ENCODE data around the gene MLKL.
A peak's percentile ranks its signal among the peaks of the same experiment; 100 is the strongest.

The MLKL gene

DNA sequence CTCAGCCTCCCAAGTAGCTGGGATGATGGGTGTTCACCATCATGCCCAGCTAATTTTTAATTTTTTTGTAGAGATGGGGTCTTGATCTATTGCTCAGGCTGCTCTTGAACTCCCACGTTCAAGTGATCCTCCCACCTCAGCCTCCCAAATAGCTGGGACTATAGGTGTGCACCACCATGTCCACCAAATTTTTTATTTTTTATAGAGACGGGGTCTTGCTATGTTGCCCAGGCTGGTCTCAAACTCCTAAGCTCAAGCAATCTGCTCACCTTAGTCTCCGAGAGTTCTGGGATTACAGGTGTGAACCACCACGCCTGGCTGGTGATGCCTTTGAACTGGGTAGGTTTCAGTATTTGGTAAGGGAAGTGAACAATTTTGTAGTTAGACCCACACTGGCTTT, 43.9 kb upstream of the MLKL start:
- no peaks in the 10 kb centered on the region for H3K9me3 ChIP-seq (ENCODE audit: control extremely low read depth in 1 of 5, control insufficient read depth in 4 of 5, insufficient read depth in 2 of 5, low read depth in 1 of 5, low read length in 4 of 5)
- no peak overlapping the region for H3K27ac ChIP-seq (ENCODE audit: insufficient read depth in 1 of 2, low read depth in 1 of 2, low read length in 2 of 2, poor library complexity in 1 of 2, severe bottlenecking in 2 of 2)
- peaks cover 0 to 8% (median 2%) of the 10 kb centered on the region in 4 experiments for H3K4me1 ChIP-seq (ENCODE audit: control extremely low read depth in 1 of 4, control insufficient read depth in 4 of 4, insufficient read depth in 4 of 4, low read length in 3 of 4)
- CTCF ChIA-PET, result no interaction called here
- H3K36me3 ChIP-seq (ENCODE audit: control insufficient read depth in 4 of 4, insufficient read depth in 4 of 4, low read length in 3 of 4), result no peaks in the 10 kb centered on the region
- H3K27me3 ChIP-seq (replicated peaks in 2 of 5; ENCODE audit: control insufficient read depth in 4 of 5, insufficient read depth in 5 of 5, low read length in 4 of 5), result no peaks in the 10 kb centered on the region
- H3K4me3 ChIP-seq (ENCODE audit: control insufficient read depth in 1 of 7, extremely low read depth in 1 of 7, insufficient read depth in 4 of 7, low read depth in 2 of 7, low read length in 6 of 7), result no peak overlapping the region
- DNase-seq, result no peak
- POLR2A ChIA-PET, result no interaction called here
- WGBS (ENCODE audit: insufficient coverage), result 93% methylated on average over 3 of the region's 4 CpGs

DNA sequence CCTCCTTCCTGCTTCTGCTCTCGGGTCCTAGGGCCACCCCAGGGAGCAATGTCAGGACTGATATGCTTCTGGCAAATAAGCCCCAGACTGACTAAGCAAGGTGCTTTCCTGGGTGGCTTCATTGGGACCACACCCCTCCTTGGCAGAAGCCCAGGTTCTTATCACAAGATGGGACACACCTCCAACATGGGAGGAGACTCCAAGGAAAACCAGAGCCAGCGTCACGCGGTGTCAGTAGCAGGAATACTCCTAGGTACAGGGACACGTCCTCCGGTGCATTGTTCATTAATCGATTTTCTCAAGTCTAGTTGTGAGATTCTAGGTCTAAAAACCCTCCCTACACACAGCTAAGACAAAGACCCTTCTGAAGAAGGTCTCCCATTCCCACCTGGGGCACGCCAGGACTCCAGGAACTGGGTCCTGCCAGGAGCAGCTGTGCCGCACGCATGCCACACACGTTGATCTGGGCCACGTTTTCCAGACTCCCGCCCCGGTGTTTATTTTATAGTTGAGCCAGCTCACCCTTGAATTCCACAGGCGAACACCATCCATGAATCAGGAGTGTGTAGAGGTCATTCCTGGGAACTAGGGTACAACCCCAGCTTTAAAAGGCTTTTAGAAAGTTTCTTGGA, 43.1 kb upstream of the MLKL start:
- CTCF ChIA-PET, result interaction anchor here (0.9 kb wide), 1 partner anchor 17 kb away, joined by 4 read pairs; no protein-coding TSS in a partner anchor
- 89% methylated on average over 12 of the region's 15 CpGs for WGBS (ENCODE audit: insufficient coverage)
- Histone ChIP-seq H3K4me3 (ENCODE audit: control insufficient read depth in 1 of 7, extremely low read depth in 1 of 7, insufficient read depth in 4 of 7, low read depth in 2 of 7, low read length in 6 of 7) (no peak overlapping the region), H3K27me3 (replicated peaks in 2 of 5; ENCODE audit: control insufficient read depth in 4 of 5, insufficient read depth in 5 of 5, low read length in 4 of 5) (no peaks in the 10 kb centered on the region), H3K9me3 (ENCODE audit: control extremely low read depth in 1 of 5, control insufficient read depth in 4 of 5, insufficient read depth in 2 of 5, low read depth in 1 of 5, low read length in 4 of 5) (no peaks in the 10 kb centered on the region), H3K4me1 (ENCODE audit: control extremely low read depth in 1 of 4, control insufficient read depth in 4 of 4, insufficient read depth in 4 of 4, low read length in 3 of 4) (peaks cover 0 to 8% (median 2%) of the 10 kb centered on the region in 4 experiments), H3K36me3 (ENCODE audit: control insufficient read depth in 4 of 4, insufficient read depth in 4 of 4, low read length in 3 of 4) (no peaks in the 10 kb centered on the region), H3K27ac (ENCODE audit: insufficient read depth in 1 of 2, low read depth in 1 of 2, low read length in 2 of 2, poor library complexity in 1 of 2, severe bottlenecking in 2 of 2) (no peak overlapping the region)
- DNase-seq, result no peak
- POLR2A ChIA-PET, result no interaction called here

DNA sequence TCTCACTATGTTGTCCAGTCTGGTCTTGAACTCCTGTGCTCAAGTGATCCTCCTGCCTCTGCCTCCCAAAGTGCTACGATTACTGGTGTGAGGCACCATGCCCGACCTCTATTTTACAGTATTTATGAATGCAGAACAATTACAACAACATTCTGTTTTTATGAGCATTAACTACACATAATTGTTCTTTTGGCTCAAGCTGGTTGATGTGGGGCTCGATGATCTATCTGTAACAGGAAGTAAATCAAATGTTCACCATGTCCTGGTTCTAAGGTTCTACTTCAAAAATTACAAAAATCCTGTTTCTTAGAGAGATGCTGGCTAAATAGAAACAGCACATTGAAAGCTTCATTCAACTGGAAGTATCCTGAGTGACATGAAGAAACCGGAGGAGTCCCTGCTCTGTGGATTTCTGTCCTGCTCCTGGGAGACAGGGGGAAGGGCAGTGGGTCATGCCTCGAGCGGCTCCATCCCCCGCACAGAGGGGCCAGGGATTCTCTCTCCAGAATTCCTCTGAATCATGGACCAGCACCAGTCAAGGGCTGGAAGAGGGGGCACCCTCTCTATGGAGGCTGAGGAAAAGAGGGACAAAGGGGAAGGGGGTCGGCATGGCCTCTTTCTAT, 42.5 kb upstream of the MLKL start:
- Histone ChIP-seq H3K9me3 (ENCODE audit: control extremely low read depth in 1 of 5, control insufficient read depth in 4 of 5, insufficient read depth in 2 of 5, low read depth in 1 of 5, low read length in 4 of 5) (no peaks in the 10 kb centered on the region), H3K4me1 (ENCODE audit: control extremely low read depth in 1 of 4, control insufficient read depth in 4 of 4, insufficient read depth in 4 of 4, low read length in 3 of 4) (peaks cover 0 to 11% (median 5%) of the 10 kb centered on the region in 4 experiments), H3K36me3 (ENCODE audit: control insufficient read depth in 4 of 4, insufficient read depth in 4 of 4, low read length in 3 of 4) (no peaks in the 10 kb centered on the region), H3K27ac (ENCODE audit: insufficient read depth in 1 of 2, low read depth in 1 of 2, low read length in 2 of 2, poor library complexity in 1 of 2, severe bottlenecking in 2 of 2) (no peak overlapping the region), H3K27me3 (replicated peaks in 2 of 5; ENCODE audit: control insufficient read depth in 4 of 5, insufficient read depth in 5 of 5, low read length in 4 of 5) (no peaks in the 10 kb centered on the region), H3K4me3 (ENCODE audit: control insufficient read depth in 1 of 7, extremely low read depth in 1 of 7, insufficient read depth in 4 of 7, low read depth in 2 of 7, low read length in 6 of 7) (no peak overlapping the region)
- WGBS (ENCODE audit: insufficient coverage), result 60% methylated on average over 2 of the region's 8 CpGs
- ChIA-PET POLR2A (interaction anchor here (0.7 kb wide), 1 partner anchor 31 kb away, joined by 5 read pairs; the partner anchor contains the start of gene FA2H), CTCF (interaction anchor here (0.8 to 1.4 kb wide), 3 partner anchors 16 to 35 kb away, joined by 3 to 4 read pairs (median 4); partner anchors contain the start of gene FA2H)
- no peak for DNase-seq

DNA sequence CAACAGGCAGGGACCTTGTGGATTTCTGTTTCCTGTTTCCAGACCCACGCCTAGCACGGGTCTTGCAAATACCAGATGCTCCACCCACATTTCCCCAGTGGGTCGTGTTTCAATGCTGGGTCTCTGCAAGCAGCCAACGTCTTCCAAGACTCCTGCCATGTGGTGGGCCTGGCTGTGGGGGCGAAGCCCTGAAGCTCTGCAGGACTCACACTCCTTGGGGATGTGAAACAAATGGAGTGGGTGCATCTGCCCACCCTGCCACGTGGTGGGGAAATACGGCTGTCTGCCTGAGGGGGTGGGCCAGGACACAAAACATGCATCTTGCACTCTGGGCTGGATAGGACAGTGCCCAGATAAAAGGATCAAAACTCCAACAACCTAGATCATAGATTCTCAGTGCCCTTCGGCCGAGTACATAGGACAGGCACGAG, 41.4 kb upstream of the MLKL start:
- peaks cover 0 to 18% (median 9%) of the 10 kb centered on the region in 4 experiments for H3K4me1 ChIP-seq (ENCODE audit: control extremely low read depth in 1 of 4, control insufficient read depth in 4 of 4, insufficient read depth in 4 of 4, low read length in 3 of 4)
- no peaks in the 10 kb centered on the region for H3K36me3 ChIP-seq (ENCODE audit: control insufficient read depth in 4 of 4, insufficient read depth in 4 of 4, low read length in 3 of 4)
- H3K9me3 ChIP-seq (ENCODE audit: control extremely low read depth in 1 of 5, control insufficient read depth in 4 of 5, insufficient read depth in 2 of 5, low read depth in 1 of 5, low read length in 4 of 5), result no peaks in the 10 kb centered on the region
- POLR2A ChIA-PET, result no interaction called here
- CTCF ChIA-PET, result interaction anchor here (0.6 to 1.4 kb wide), 2 partner anchors 13 to 32 kb away, joined by 3 to 4 read pairs; partner anchors contain the start of gene FA2H
- H3K27me3 ChIP-seq (replicated peaks in 2 of 5; ENCODE audit: control insufficient read depth in 4 of 5, insufficient read depth in 5 of 5, low read length in 4 of 5), result no peaks in the 10 kb centered on the region
- peak in 2 of 3 donors; percentile 13 to 18 for DNase-seq
- no peak overlapping the region for H3K4me3 ChIP-seq (ENCODE audit: control insufficient read depth in 1 of 7, extremely low read depth in 1 of 7, insufficient read depth in 4 of 7, low read depth in 2 of 7, low read length in 6 of 7)
- no peak overlapping the region for H3K27ac ChIP-seq (ENCODE audit: insufficient read depth in 1 of 2, low read depth in 1 of 2, low read length in 2 of 2, poor library complexity in 1 of 2, severe bottlenecking in 2 of 2)
- WGBS (ENCODE audit: insufficient coverage), result 57% methylated on average over 9 of the region's 10 CpGs

DNA sequence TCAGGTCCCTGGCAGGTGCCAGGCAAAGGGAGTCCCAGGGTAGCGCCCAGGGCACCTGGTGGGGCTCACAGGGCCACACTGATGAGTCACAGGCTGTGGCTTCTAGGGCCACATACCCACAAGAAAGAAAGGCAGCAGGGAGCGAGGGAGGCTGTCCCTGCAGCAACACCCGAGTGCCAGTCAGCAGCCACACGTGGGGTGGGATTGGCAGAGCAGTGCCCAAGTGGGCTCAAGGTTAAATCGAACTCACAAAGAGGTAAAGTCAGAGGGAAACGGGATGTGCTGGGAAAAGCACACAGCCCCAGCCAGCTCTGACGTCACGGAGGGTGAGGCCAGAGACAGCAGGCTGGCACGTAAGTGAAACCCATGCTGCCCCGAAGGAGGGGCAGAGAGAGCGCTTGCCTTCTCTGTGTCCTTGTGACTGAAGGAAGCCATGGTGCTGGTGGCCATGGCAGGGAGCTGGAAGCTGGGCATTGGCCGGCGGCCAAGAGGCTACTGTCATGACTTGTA, 40.2 kb upstream of the MLKL start:
- ChIA-PET CTCF (no interaction called here), POLR2A (interaction anchor here (0.6 kb wide), 1 partner anchor 26 kb away, joined by 8 read pairs; no protein-coding TSS in a partner anchor)
- H3K4me1 ChIP-seq (ENCODE audit: control extremely low read depth in 1 of 4, control insufficient read depth in 4 of 4, insufficient read depth in 4 of 4, low read length in 3 of 4), result peaks cover 0 to 28% (median 16%) of the 10 kb centered on the region in 4 experiments
- H3K27me3 ChIP-seq (replicated peaks in 2 of 5; ENCODE audit: control insufficient read depth in 4 of 5, insufficient read depth in 5 of 5, low read length in 4 of 5), result no peaks in the 10 kb centered on the region
- DNase-seq, result peak in 2 of 3 donors; percentile 17 to 21
- no peak overlapping the region for H3K4me3 ChIP-seq (ENCODE audit: control insufficient read depth in 1 of 7, extremely low read depth in 1 of 7, insufficient read depth in 4 of 7, low read depth in 2 of 7, low read length in 6 of 7)
- no peaks in the 10 kb centered on the region for H3K36me3 ChIP-seq (ENCODE audit: control insufficient read depth in 4 of 4, insufficient read depth in 4 of 4, low read length in 3 of 4)
- 96% methylated on average over 13 of the region's 13 CpGs for WGBS (ENCODE audit: insufficient coverage)
- no peaks in the 10 kb centered on the region for H3K9me3 ChIP-seq (ENCODE audit: control extremely low read depth in 1 of 5, control insufficient read depth in 4 of 5, insufficient read depth in 2 of 5, low read depth in 1 of 5, low read length in 4 of 5)
- no peak overlapping the region for H3K27ac ChIP-seq (ENCODE audit: insufficient read depth in 1 of 2, low read depth in 1 of 2, low read length in 2 of 2, poor library complexity in 1 of 2, severe bottlenecking in 2 of 2)

DNA sequence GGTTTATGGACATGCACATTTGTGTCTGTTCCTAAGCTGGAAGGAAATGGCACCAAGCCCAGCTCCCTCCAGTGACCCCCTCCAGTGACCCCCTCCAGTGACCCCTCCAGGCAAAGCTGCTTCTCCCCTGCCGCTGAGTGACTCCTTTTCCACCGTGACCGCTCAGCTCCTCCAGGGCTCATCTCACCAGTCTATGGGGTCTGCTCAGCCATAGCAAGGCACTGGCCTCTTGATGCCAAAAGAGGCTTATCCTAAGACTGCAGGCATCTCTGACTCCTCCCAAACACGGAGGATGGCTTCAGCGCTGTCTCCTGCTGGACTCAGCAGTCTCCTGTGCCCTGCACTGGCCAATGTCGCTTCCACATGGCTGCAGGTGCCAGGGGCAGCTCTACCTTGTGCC, 38.6 kb upstream of the MLKL start:
- CTCF ChIA-PET, result interaction anchor here (1.0 to 2.1 kb wide), 3 partner anchors 9 to 123 kb away, joined by 3 to 9 read pairs (median 4); no protein-coding TSS in a partner anchor
- Histone ChIP-seq H3K27ac (ENCODE audit: insufficient read depth in 1 of 2, low read depth in 1 of 2, low read length in 2 of 2, poor library complexity in 1 of 2, severe bottlenecking in 2 of 2) (no peak overlapping the region), H3K36me3 (ENCODE audit: control insufficient read depth in 4 of 4, insufficient read depth in 4 of 4, low read length in 3 of 4) (no peaks in the 10 kb centered on the region), H3K27me3 (replicated peaks in 2 of 5; ENCODE audit: control insufficient read depth in 4 of 5, insufficient read depth in 5 of 5, low read length in 4 of 5) (no peaks in the 10 kb centered on the region), H3K4me1 (ENCODE audit: control extremely low read depth in 1 of 4, control insufficient read depth in 4 of 4, insufficient read depth in 4 of 4, low read length in 3 of 4) (peaks cover 0 to 28% (median 16%) of the 10 kb centered on the region in 4 experiments), H3K4me3 (ENCODE audit: control insufficient read depth in 1 of 7, extremely low read depth in 1 of 7, insufficient read depth in 4 of 7, low read depth in 2 of 7, low read length in 6 of 7) (no peak overlapping the region), H3K9me3 (ENCODE audit: control extremely low read depth in 1 of 5, control insufficient read depth in 4 of 5, insufficient read depth in 2 of 5, low read depth in 1 of 5, low read length in 4 of 5) (no peaks in the 10 kb centered on the region)
- no peak for DNase-seq
- WGBS (ENCODE audit: insufficient coverage), result 97% methylated on average over 6 of the region's 6 CpGs
- POLR2A ChIA-PET, result no interaction called here

DNA sequence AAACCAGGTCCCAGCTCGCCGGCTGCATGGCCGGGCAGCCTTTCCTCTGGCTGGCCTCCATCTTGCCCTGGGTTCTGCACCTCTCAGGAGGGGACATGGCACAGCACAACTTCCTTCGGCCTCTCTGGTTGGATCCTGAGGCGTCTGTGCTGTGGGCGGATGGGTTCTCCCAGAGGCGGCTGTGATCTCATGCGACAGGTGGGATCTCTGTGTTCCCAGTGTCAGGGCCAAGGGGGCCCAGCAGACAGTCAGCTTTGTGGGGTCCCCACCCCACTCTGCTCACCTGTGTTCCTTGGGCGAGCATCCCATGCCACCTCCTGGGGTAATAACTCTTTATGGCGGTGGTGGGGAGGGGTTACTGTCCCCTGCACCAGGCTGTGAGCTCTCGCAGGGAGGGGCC, 38.2 kb upstream of the MLKL start:
- Histone ChIP-seq H3K9me3 (ENCODE audit: control extremely low read depth in 1 of 5, control insufficient read depth in 4 of 5, insufficient read depth in 2 of 5, low read depth in 1 of 5, low read length in 4 of 5) (no peaks in the 10 kb centered on the region), H3K36me3 (ENCODE audit: control insufficient read depth in 4 of 4, insufficient read depth in 4 of 4, low read length in 3 of 4) (no peaks in the 10 kb centered on the region), H3K4me3 (ENCODE audit: control insufficient read depth in 1 of 7, extremely low read depth in 1 of 7, insufficient read depth in 4 of 7, low read depth in 2 of 7, low read length in 6 of 7) (no peak overlapping the region), H3K27ac (ENCODE audit: insufficient read depth in 1 of 2, low read depth in 1 of 2, low read length in 2 of 2, poor library complexity in 1 of 2, severe bottlenecking in 2 of 2) (no peak overlapping the region), H3K4me1 (ENCODE audit: control extremely low read depth in 1 of 4, control insufficient read depth in 4 of 4, insufficient read depth in 4 of 4, low read length in 3 of 4) (peaks cover 0 to 28% (median 16%) of the 10 kb centered on the region in 4 experiments), H3K27me3 (replicated peaks in 2 of 5; ENCODE audit: control insufficient read depth in 4 of 5, insufficient read depth in 5 of 5, low read length in 4 of 5) (no peaks in the 10 kb centered on the region)
- no peak for DNase-seq
- ChIA-PET POLR2A (no interaction called here), CTCF (interaction anchor here (1.0 to 2.1 kb wide), 3 partner anchors 9 to 124 kb away, joined by 3 to 9 read pairs (median 4); no protein-coding TSS in a partner anchor)
- WGBS (ENCODE audit: insufficient coverage), result 97% methylated on average over 10 of the region's 11 CpGs
